PC-9 (cell line): Measurements from ENCODE around the gene HMGN3. TPM values are rescaled to one million over a fixed set of nuclear protein-coding genes. Genes with fewer than 3 reads are reported as not detected.

Experiments used
- BruUV-seq: library from RNA; stranded (reverse); fragments of 400-500 nt; replicated peaks from 2 replicates; lab custom pipeline; 2021; lab: Mats Ljungman, UMichigan
- CTCF ChIA-PET: fragments of 300-600 bp; sonication (Branson Sonifier 250); formaldehyde crosslinking; loops from one replicate; lab custom pipeline; 2022; ENCODE audit warnings: antibody characterized with exemption; lab: Charles Lee
- POLR2A ChIA-PET: fragments of 300-600 bp; sonication (Branson Sonifier 250); formaldehyde crosslinking; loops from one replicate; lab custom pipeline; 2022; ENCODE audit warnings: antibody characterized with exemption; ENCODE audit not compliant: unreplicated experiment; lab: Charles Lee
- DNase-seq, 2 experiments: peaks; one replicate each; pipeline versions ENCODE4 v3.0.0 to v3.0.0-alpha.2; 2015 to 2022; ENCODE audit warnings: mixed read lengths in 1 of 2
- H2AFZ ChIP-seq: fragments of 200-600 bp; sonication (generic); 2 replicates; pipeline ENCODE4 v1.8.1; 2017; ENCODE audit warnings: antibody characterized with exemption
- H3F3A ChIP-seq: fragments of 200-600 bp; sonication (generic); 2 replicates; pipeline ENCODE4 v1.8.1; 2017; ENCODE audit warnings: antibody characterized with exemption, mild to moderate bottlenecking, low read depth; ENCODE audit not compliant: insufficient read depth
- H3K27ac ChIP-seq: fragments of 200-600 bp; sonication (generic); 2 replicates; pipeline ENCODE4 v1.6.1; 2016; ENCODE audit warnings: mixed run types
- H3K27me3 ChIP-seq: fragments of 200-600 bp; sonication (generic); 2 replicates; pipeline ENCODE4 v1.6.1; 2016; ENCODE audit warnings: low read depth, mixed run types; ENCODE audit not compliant: insufficient read depth
- H3K36me3 ChIP-seq: fragments of 200-600 bp; sonication (generic); 2 replicates; pipeline ENCODE4 v1.6.1; 2016; ENCODE audit warnings: low read depth, mixed run types
- H3K4me1 ChIP-seq: fragments of 200-600 bp; sonication (generic); replicated peaks from 2 replicates; pipeline ENCODE4 v1.6.1; 2016; ENCODE audit warnings: mixed run types; ENCODE audit not compliant: insufficient read depth
- H3K4me2 ChIP-seq: fragments of 200-600 bp; sonication (generic); 2 replicates; pipeline ENCODE4 v1.6.1; 2017; ENCODE audit warnings: mixed run types
- H3K4me3 ChIP-seq: fragments of 200-600 bp; sonication (generic); 2 replicates; pipeline ENCODE4 v1.6.1; 2016; ENCODE audit warnings: mixed run types
- H3K79me2 ChIP-seq: fragments of 200-600 bp; sonication (generic); 2 replicates; pipeline ENCODE4 v1.6.1; 2017; ENCODE audit warnings: low read depth, mixed run types
- H3K9me2 ChIP-seq: fragments of 200-600 bp; sonication (generic); 2 replicates; pipeline ENCODE4 v1.8.1; 2017; ENCODE audit warnings: mild to moderate bottlenecking; ENCODE audit not compliant: insufficient read depth
- H3K9me3 ChIP-seq: fragments of 200-600 bp; sonication (generic); 2 replicates; pipeline ENCODE4 v1.8.1; 2016; ENCODE audit warnings: low read depth; ENCODE audit not compliant: insufficient read depth
- H4K20me1 ChIP-seq: fragments of 200-600 bp; sonication (generic); 2 replicates; pipeline ENCODE4 v1.8.1; 2017; ENCODE audit not compliant: insufficient read depth
- CTCF ChIP-seq: fragments of 200-600 bp; sonication (generic); conservative IDR thresholded peaks from 2 replicates; pipeline ENCODE4 v1.6.1; 2017; ENCODE audit warnings: mixed run types, antibody characterized with exemption, mild to moderate bottlenecking, moderate library complexity
- EZH2 ChIP-seq: fragments of 200-600 bp; sonication (generic); IDR thresholded peaks from 2 replicates; pipeline ENCODE4 v1.8.0; 2017; ENCODE audit warnings: antibody characterized with exemption, low read depth
- intact Hi-C: fragments of 100-400 bp; cut with micrococcal nuclease; formaldehyde crosslinking; loops from one replicate; pipeline ENCODE4 v1.10.0; 2022; ENCODE audit not compliant: unreplicated experiment
- total RNA-seq: library from RNA; stranded (reverse); gene quantifications from 2 replicates; pipeline ENCODE4 v1.2.3, GENCODE V29; 2021

HMGN3 gene
- total RNA-seq, 1 experiment from 2014 or later, result 62.3 TPM

GRCh38 chr6:79201983-79202382, 32.5 kb downstream of the HMGN3 start:
- Histone ChIP-seq H3K36me3 (no peaks in the 10 kb centered on the region), H3K4me1 (no peaks in the 10 kb centered on the region), H3K27ac (no peak overlapping the region), H3K9me2 (no peaks in the 10 kb centered on the region), H4K20me1 (no peaks in the 10 kb centered on the region), H3K79me2 (no peaks in the 10 kb centered on the region), H3K27me3 (no peaks in the 10 kb centered on the region), H3K9me3 (no peaks in the 10 kb centered on the region), H3K4me2 (no peak overlapping the region), H2AFZ (no peak overlapping the region), H3F3A (no peaks in the 10 kb centered on the region), H3K4me3 (no peak overlapping the region)
- CTCF ChIA-PET, result no interaction called here
- no peak for DNase-seq
- BruUV-seq, result no TSS peak
- TF ChIP-seq CTCF (no peak), EZH2 (no peak)
- intact Hi-C loops, result loop anchor here (5.0 kb wide), 1 partner anchor 665 kb away; no protein-coding TSS in a partner anchor
- POLR2A ChIA-PET, result no interaction called here

GRCh38 chr6:79201143-79201542, 33.3 kb downstream of the HMGN3 start:
- POLR2A ChIA-PET, result interaction anchor here (0.6 kb wide), 1 partner anchor 288 kb away, joined by 3 read pairs; no protein-coding TSS in a partner anchor
- Histone ChIP-seq H3F3A (no peaks in the 10 kb centered on the region), H3K79me2 (no peaks in the 10 kb centered on the region), H2AFZ (no peak overlapping the region), H3K4me1 (no peaks in the 10 kb centered on the region), H3K9me2 (no peaks in the 10 kb centered on the region), H3K4me2 (no peak overlapping the region), H3K27me3 (no peaks in the 10 kb centered on the region), H3K36me3 (no peaks in the 10 kb centered on the region), H3K9me3 (no peaks in the 10 kb centered on the region), H4K20me1 (no peaks in the 10 kb centered on the region), H3K4me3 (no peak overlapping the region), H3K27ac (no peak overlapping the region)
- intact Hi-C loops, result loop anchor here (5.0 kb wide), 1 partner anchor 666 kb away; no protein-coding TSS in a partner anchor
- DNase-seq, result no peak
- BruUV-seq, result no TSS peak
- TF ChIP-seq CTCF (no peak), EZH2 (no peak)
- CTCF ChIA-PET, result no interaction called here

- BruUV-seq, result no TSS peak
These were observed 37.6 kb downstream of the HMGN3 start for GRCh38 chr6:79196912-79197311.

More at GRCh38 chr6:79196912-79197311, 37.6 kb downstream of the HMGN3 start:
- Histone ChIP-seq H3K4me2 (no peak overlapping the region), H3K4me3 (no peak overlapping the region), H3K9me2 (no peaks in the 10 kb centered on the region), H4K20me1 (no peaks in the 10 kb centered on the region), H3K79me2 (no peaks in the 10 kb centered on the region), H3K4me1 (no peaks in the 10 kb centered on the region), H2AFZ (no peak overlapping the region), H3F3A (no peaks in the 10 kb centered on the region), H3K9me3 (no peaks in the 10 kb centered on the region), H3K36me3 (no peaks in the 10 kb centered on the region), H3K27ac (no peak overlapping the region), H3K27me3 (no peaks in the 10 kb centered on the region)
- TF ChIP-seq EZH2 (no peak), CTCF (no peak)
- ChIA-PET POLR2A (interaction anchor here (0.6 kb wide), 1 partner anchor 32 kb away, joined by 6 read pairs; no protein-coding TSS in a partner anchor), CTCF (no interaction called here)
- no peak for DNase-seq
- intact Hi-C loops, result no loop called here
